ENCODE results near the gene GPER1.

The GPER1 gene

GRCh38 chr7:1091644-1092027, 3.7 kb downstream of the GPER1 start:
- DNase-seq: no peak

- DNase-seq: no peak
These were observed 4.3 kb downstream of the GPER1 start for GRCh38 chr7:1092161-1092632.

- DNase-seq: no peak
These were observed 5.0 kb downstream of the GPER1 start for GRCh38 chr7:1092806-1093501.

GRCh38 chr7:1093502-1093843, 5.6 kb downstream of the GPER1 start:
- no peak for DNase-seq

- no peak for DNase-seq
These were observed 6.1 kb downstream of the GPER1 start for GRCh38 chr7:1093916-1094508.

GRCh38 chr7:1094870-1095269, 7.0 kb downstream of the GPER1 start:
- no peak for DNase-seq

- DNase-seq: no peak
These were observed 7.8 kb downstream of the GPER1 start for GRCh38 chr7:1095621-1096155.

GRCh38 chr7:1096156-1097119, 8.5 kb downstream of the GPER1 start:
- DNase-seq: no peak

- no peak for DNase-seq
These were observed 9.2 kb downstream of the GPER1 start for GRCh38 chr7:1097120-1097504.

- DNase-seq: no peak
These were observed 10.6 kb downstream of the GPER1 start for GRCh38 chr7:1098243-1099153.

GRCh38 chr7:1099154-1099542, 11.2 kb downstream of the GPER1 start:
- DNase-seq: no peak

- no peak for DNase-seq
These were observed 11.7 kb downstream of the GPER1 start for GRCh38 chr7:1099637-1100036.

GRCh38 chr7:1100386-1100785, 12.5 kb downstream of the GPER1 start:
- DNase-seq: no peak

- DNase-seq: no peak
These were observed 13.1 kb downstream of the GPER1 start for GRCh38 chr7:1100834-1101562.

- DNase-seq: no peak
These were observed 13.9 kb downstream of the GPER1 start for GRCh38 chr7:1101563-1102431.

- DNase-seq: no peak
These were observed 15.3 kb downstream of the GPER1 start for GRCh38 chr7:1103009-1103788.

- DNase-seq: no peak
These were observed 16.0 kb downstream of the GPER1 start for GRCh38 chr7:1103789-1104515.

- no peak for DNase-seq
These were observed 16.7 kb downstream of the GPER1 start for GRCh38 chr7:1104516-1105179.

GRCh38 chr7:1105189-1105588, 17.3 kb downstream of the GPER1 start:
- no peak for DNase-seq
